Measurements from ENCODE around the gene DCTPP1. TPM values are rescaled to one million over a fixed set of nuclear protein-coding genes. Genes with fewer than 3 reads are reported as not detected.
A peak's percentile ranks its signal among the peaks of the same experiment; 100 is the strongest.

Gene DCTPP1
- total and polyA plus RNA-seq, 2 donors from 2014 or later = 39.1 to 64.7 TPM

DNA sequence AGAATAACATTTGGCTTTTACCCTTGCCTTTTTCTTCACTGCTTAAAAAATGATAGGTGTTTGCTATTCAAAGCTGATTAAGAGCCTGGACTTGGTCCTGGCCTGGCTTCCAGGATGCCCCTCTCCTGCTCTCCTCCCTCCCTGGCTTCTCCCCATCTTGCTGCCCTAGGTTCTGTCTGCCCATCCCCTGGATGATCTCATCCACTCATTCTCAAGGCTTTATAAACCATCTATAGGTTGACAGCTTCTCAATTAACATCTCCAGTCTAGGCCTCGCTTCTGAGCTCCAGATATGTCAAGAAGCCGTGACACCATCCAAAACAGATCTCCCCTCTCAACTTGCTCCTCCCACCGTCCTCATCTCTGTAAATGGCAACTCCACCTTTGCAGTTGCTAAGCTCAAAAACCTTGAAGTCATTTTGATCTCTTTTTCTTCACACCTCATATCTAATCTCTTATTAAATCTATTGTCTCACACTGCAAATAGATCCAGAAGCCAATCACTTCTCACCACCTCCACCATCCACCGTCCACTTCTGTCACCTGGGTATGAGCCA is 13.7 kb downstream of the DCTPP1 start:
- no peak overlapping the region for H3K4me3 ChIP-seq (ENCODE audit: low read length in 3 of 3)
- intact Hi-C loops (cut with DNase I) = no loop called here
- H3K9me3 ChIP-seq (ENCODE audit: control insufficient read depth in 2 of 3, insufficient read depth in 1 of 3, low read length in 3 of 3) = no peaks in the 10 kb centered on the region
- H3K4me1 ChIP-seq (ENCODE audit: control insufficient read depth in 2 of 3, insufficient read depth in 2 of 3, low read depth in 1 of 3, low read length in 3 of 3) = peaks cover 0 to 25% (median 7%) of the 10 kb centered on the region in 3 donors
- DNase-seq (no peak), FAIRE-seq (no peak)
- peaks cover 0 to 5% (median 4%) of the 10 kb centered on the region in 3 donors for H3K36me3 ChIP-seq (ENCODE audit: control insufficient read depth in 2 of 3, insufficient read depth in 3 of 3, low read length in 3 of 3)
- no peak overlapping the region for H3K27ac ChIP-seq (ENCODE audit: low read depth in 2 of 2, low read length in 2 of 2)
- no peak overlapping the region for H3K9ac ChIP-seq (ENCODE audit: low read length in 3 of 3)
- no peak for TF ChIP-seq CTCF (IDR thresholded peaks at IDR 0.05; ENCODE audit: borderline replicate concordance, extremely low read depth, insufficient read depth)
- H3K27me3 ChIP-seq (ENCODE audit: control insufficient read depth, insufficient read depth, low read length) = no peaks in the 10 kb centered on the region

DNA sequence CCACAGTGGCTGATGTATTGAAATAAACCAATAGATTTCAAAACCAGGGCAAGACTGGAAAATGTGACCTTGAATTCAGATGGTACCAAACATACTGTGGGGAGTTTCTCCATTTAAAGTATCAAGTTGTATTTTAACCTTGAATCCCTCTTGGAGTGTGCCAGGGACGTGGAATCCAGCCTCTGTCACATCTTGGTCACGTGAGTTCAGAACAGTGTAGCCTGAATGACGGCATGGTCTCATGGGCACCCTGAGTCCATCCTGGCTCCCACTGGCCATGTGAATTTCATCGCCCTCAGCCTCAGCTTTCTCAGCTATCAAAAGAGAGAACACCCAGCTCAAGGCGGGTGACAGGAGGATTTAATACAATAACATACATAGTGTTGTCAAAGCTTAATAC is 15.7 kb downstream of the DCTPP1 start:
- peak overlapping the region in 1 of 3 donors; percentile 80 for H3K9ac ChIP-seq (ENCODE audit: low read length in 3 of 3)
- peak overlapping the region; percentile 78 to 92 for H3K27ac ChIP-seq (ENCODE audit: low read depth in 2 of 2, low read length in 2 of 2)
- H3K4me3 ChIP-seq (ENCODE audit: low read length in 3 of 3) = no peak overlapping the region
- no peak for TF ChIP-seq CTCF (IDR thresholded peaks at IDR 0.05; ENCODE audit: borderline replicate concordance, extremely low read depth, insufficient read depth)
- intact Hi-C loops (cut with DNase I) = no loop called here
- FAIRE-seq (no peak), DNase-seq (peak in 1 of 5 donors; percentile 35)
- peaks cover 0 to 5% (median 4%) of the 10 kb centered on the region in 3 donors for H3K36me3 ChIP-seq (ENCODE audit: control insufficient read depth in 2 of 3, insufficient read depth in 3 of 3, low read length in 3 of 3)
- H3K27me3 ChIP-seq (ENCODE audit: control insufficient read depth, insufficient read depth, low read length) = no peaks in the 10 kb centered on the region
- peaks cover 0 to 25% (median 9%) of the 10 kb centered on the region in 3 donors for H3K4me1 ChIP-seq (ENCODE audit: control insufficient read depth in 2 of 3, insufficient read depth in 2 of 3, low read depth in 1 of 3, low read length in 3 of 3)
- H3K9me3 ChIP-seq (ENCODE audit: control insufficient read depth in 2 of 3, insufficient read depth in 1 of 3, low read length in 3 of 3) = no peaks in the 10 kb centered on the region

DNA sequence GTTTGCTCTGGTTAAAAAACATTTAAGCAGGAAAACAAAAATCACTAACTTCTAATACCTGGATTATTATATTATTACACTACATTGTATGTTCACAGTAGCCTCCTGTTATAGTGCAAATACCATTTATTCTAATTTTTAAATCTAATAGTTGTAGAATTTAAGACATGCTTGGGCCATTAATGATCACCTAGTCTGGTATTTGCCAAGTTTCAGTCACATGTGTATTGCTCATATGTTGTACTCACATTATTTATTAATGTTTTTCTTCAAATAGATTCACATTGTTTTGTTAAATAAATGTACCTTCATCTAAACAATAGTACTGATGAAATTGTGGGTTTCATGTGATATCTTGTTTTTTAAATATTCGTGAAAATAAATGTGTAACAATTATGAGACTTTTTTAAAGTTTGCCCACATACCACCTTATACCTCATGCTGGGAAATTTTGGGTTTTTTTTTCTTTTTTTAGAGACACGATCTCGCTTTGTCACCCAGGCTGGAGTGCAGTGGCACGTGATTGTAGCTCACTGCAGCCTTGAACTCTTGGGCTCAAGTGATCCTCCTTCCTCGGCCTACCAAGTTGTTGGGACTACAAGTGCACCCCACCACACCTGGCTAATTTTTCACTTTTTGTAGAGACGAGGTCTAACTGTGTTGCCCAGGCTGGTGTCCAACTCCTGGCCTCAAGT is 16.6 kb downstream of the DCTPP1 start:
- intact Hi-C loops (cut with DNase I) = no loop called here
- H3K27ac ChIP-seq (ENCODE audit: low read depth in 2 of 2, low read length in 2 of 2) = peak overlapping the region; percentile 79 to 92

More for the DNA sequence above, 16.6 kb downstream of the DCTPP1 start:
- Histone ChIP-seq H3K4me3 (ENCODE audit: low read length in 3 of 3) (no peak overlapping the region), H3K27me3 (ENCODE audit: control insufficient read depth, insufficient read depth, low read length) (no peaks in the 10 kb centered on the region), H3K9ac (ENCODE audit: low read length in 3 of 3) (peak overlapping the region in 1 of 3 donors; percentile 80), H3K36me3 (ENCODE audit: control insufficient read depth in 2 of 3, insufficient read depth in 3 of 3, low read length in 3 of 3) (peaks cover 0 to 5% (median 4%) of the 10 kb centered on the region in 3 donors), H3K4me1 (ENCODE audit: control insufficient read depth in 2 of 3, insufficient read depth in 2 of 3, low read depth in 1 of 3, low read length in 3 of 3) (peaks cover 0 to 25% (median 12%) of the 10 kb centered on the region in 3 donors), H3K9me3 (ENCODE audit: control insufficient read depth in 2 of 3, insufficient read depth in 1 of 3, low read length in 3 of 3) (no peaks in the 10 kb centered on the region)
- FAIRE-seq (peak; percentile 21), DNase-seq (no peak)
- TF ChIP-seq CTCF (IDR thresholded peaks at IDR 0.05; ENCODE audit: borderline replicate concordance, extremely low read depth, insufficient read depth) = no peak

All from kidney (tissue), 14 donors.